Smooth muscle cell (in vitro differentiated cells): ENCODE results near the gene USP2. TPM values are rescaled to one million over a fixed set of nuclear protein-coding genes. Genes with fewer than 3 reads are reported as not detected.

ENCODE experiments used
- DNase-seq: peaks from one replicate; lab custom pipeline; 2025; ENCODE audit not compliant: unreplicated experiment; lab: John Stamatoyannopoulos, UW
- H2AFZ ChIP-seq: fragments of 200-600 bp; sonication (generic); 2 replicates; pipeline ENCODE4 v1.6.0; 2016; ENCODE audit warnings: antibody characterized with exemption, low read depth, mild to moderate bottlenecking
- H3F3A ChIP-seq: fragments of 200-600 bp; sonication (generic); 2 replicates; pipeline ENCODE4 v1.6.0; 2017; ENCODE audit warnings: antibody characterized with exemption, low read depth
- H3K27ac ChIP-seq: fragments of 200-600 bp; sonication (generic); 2 replicates; pipeline ENCODE4 v1.5.1; 2016; ENCODE audit warnings: low read depth, mild to moderate bottlenecking
- H3K27me3 ChIP-seq: fragments of 200-600 bp; sonication (generic); 2 replicates; pipeline ENCODE4 v1.6.1; 2016; ENCODE audit warnings: low read depth, mild to moderate bottlenecking
- H3K36me3 ChIP-seq: fragments of 200-600 bp; sonication (generic); 2 replicates; pipeline ENCODE4 v1.5.1; 2016; ENCODE audit warnings: low read depth
- H3K4me1 ChIP-seq: fragments of 200-600 bp; sonication (generic); 2 replicates; pipeline ENCODE4 v1.5.1; 2016; ENCODE audit warnings: low read depth
- H3K4me2 ChIP-seq: fragments of 200-600 bp; sonication (generic); 2 replicates; pipeline ENCODE4 v1.6.0; 2016; ENCODE audit warnings: mild to moderate bottlenecking
- H3K4me3 ChIP-seq: fragments of 200-600 bp; sonication (generic); 2 replicates; pipeline ENCODE4 v1.5.1; 2016; ENCODE audit warnings: mild to moderate bottlenecking
- H3K79me2 ChIP-seq: fragments of 200-600 bp; sonication (generic); 2 replicates; pipeline ENCODE4 v1.6.0; 2016; ENCODE audit warnings: low read depth, mild to moderate bottlenecking
- H3K9ac ChIP-seq: fragments of 200-600 bp; sonication (generic); 2 replicates; pipeline ENCODE4 v1.6.0; 2016; ENCODE audit warnings: low read depth
- H3K9me3 ChIP-seq: fragments of 200-600 bp; sonication (generic); replicated peaks from 2 replicates; pipeline ENCODE4 v1.5.1; 2016; ENCODE audit warnings: low read depth
- H4K20me1 ChIP-seq: fragments of 200-600 bp; sonication (generic); 2 replicates; pipeline ENCODE4 v1.6.0; 2016; ENCODE audit warnings: low read depth
- WGBS: methylation state at CpG from one replicate; pipeline ENCODE4 v1.1.7; 2016; ENCODE audit warnings: low lambda C conversion rate; 5-methylcytosine and 5-hydroxymethylcytosine counted together
- polyA plus RNA-seq: library from polyadenylated mRNA; unstranded; fragments of >200 nt; fragmentation: Nextera tagmentation; extraction: Ambion mirVana; gene quantifications from 2 replicates; pipeline ENCODE4 v1.2.1, GENCODE V29; 2016
- total RNA-seq: library from RNA; depleted of rRNA; stranded (reverse); fragments of >200 nt; gene quantifications from 2 replicates; pipeline ENCODE4 v1.2.3, GENCODE V29; 2014
- TF ChIP-seq, protein P1 (sequence below): fragments of 200-600 bp; sonication (generic); IDR thresholded peaks from 2 replicates; pipeline ENCODE4 v1.5.1; 2017; ENCODE audit warnings: borderline replicate concordance, mild to moderate bottlenecking, antibody characterized with exemption; ENCODE audit not compliant: insufficient read depth, poor library complexity, severe bottlenecking

The USP2 gene
- total and polyA plus RNA-seq, 2 experiments from 2014 or later = 0.25 to 1.4 TPM

DNA sequence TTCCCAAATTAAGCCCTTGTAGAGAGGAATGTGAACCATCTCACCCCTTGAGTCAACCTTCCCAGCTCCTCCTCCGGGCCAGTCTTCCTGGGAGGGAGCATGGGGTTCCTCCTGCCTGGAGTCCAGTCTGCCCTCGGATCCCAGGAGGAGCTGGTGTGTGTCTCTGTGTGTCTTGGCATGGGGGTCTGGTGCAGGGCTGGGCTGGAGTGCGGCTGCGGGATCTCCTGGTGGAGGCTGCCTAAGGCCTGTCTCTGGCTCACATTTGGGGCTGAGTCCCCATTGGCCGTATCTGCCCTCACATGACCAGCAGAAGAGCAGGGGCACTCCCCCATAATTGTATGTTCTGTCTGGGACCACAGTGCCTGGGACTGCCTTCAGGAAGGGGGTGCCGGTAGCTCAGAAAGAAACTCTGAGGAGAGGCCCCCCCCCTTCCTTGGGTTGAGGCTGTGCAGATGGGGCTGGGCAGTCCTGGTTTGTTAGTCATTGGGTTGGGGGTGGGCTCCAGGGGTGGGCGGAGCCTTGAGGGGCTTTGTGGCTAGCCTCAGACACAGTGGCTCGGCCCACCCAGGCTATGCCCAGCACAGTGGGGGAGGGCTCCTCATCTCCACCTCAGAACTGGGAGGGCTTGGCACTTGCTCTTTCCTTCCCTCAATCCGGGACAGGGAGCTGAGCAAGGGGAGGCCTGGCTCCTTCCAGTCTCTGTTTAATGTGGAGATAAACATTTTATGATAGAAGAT is 43.7 kb downstream of the USP2 start:
- H3K4me2 ChIP-seq = peak overlapping the region; percentile 98
- H2AFZ ChIP-seq = no peak overlapping the region
- no peaks in the 10 kb centered on the region for H3K9me3 ChIP-seq
- no peaks in the 10 kb centered on the region for H4K20me1 ChIP-seq
- peak overlapping the region; percentile 66 for H3K4me3 ChIP-seq
- H3K27me3 ChIP-seq = peaks cover 26% of the 10 kb centered on the region
- DNase-seq = peak; percentile 63
- H3K27ac ChIP-seq = peak overlapping the region; percentile 71
- peaks cover 50% of the 10 kb centered on the region for H3K4me1 ChIP-seq
- peaks cover 13% of the 10 kb centered on the region for H3F3A ChIP-seq
- H3K9ac ChIP-seq = no peak overlapping the region
- H3K79me2 ChIP-seq = peaks cover 14% of the 10 kb centered on the region
- no peaks in the 10 kb centered on the region for H3K36me3 ChIP-seq
- 6% methylated on average over 8 of the region's 9 CpGs for WGBS
- TF ChIP-seq, protein P1, sequence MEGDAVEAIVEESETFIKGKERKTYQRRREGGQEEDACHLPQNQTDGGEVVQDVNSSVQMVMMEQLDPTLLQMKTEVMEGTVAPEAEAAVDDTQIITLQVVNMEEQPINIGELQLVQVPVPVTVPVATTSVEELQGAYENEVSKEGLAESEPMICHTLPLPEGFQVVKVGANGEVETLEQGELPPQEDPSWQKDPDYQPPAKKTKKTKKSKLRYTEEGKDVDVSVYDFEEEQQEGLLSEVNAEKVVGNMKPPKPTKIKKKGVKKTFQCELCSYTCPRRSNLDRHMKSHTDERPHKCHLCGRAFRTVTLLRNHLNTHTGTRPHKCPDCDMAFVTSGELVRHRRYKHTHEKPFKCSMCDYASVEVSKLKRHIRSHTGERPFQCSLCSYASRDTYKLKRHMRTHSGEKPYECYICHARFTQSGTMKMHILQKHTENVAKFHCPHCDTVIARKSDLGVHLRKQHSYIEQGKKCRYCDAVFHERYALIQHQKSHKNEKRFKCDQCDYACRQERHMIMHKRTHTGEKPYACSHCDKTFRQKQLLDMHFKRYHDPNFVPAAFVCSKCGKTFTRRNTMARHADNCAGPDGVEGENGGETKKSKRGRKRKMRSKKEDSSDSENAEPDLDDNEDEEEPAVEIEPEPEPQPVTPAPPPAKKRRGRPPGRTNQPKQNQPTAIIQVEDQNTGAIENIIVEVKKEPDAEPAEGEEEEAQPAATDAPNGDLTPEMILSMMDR = no peak

DNA sequence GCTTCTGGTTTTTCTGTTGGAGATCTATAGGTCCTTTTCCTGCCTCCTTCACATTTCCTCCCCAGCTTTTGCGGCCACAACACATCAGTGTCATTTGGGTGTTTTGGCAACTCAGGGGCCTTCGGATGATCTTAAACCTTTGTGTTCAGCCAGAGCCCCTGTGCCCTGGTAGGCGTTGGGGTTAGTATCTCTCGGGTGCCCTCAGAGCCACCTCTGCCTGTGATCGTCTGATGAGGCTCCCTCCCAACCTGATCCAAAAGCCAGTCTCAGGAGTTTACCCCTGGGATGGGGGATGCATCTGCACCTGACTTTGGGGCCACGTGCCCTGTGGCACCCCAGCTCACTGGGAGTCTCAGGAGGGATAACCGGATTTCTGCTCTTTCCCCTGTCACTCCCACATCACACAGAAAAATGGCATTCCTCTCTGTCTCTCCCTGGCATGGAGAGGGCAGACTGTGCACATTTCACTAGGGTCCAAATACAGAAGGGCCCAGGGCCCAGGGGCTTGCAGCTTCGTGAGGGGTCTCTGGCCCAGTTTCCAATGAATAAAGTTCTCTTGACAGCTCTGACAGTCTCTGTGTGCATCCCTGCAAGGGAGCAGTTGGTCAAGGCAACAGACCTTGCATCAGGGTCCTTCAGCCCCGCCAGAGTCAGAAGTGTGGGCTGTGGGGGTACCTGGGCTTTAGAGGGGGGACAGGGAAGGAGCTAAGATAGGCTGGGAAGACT is 44.6 kb downstream of the USP2 start:
- peaks cover 19% of the 10 kb centered on the region for H3K27me3 ChIP-seq
- peaks cover 52% of the 10 kb centered on the region for H3K4me1 ChIP-seq
- DNase-seq = no peak
- H3K4me2 ChIP-seq = peak overlapping the region; percentile 98
- H2AFZ ChIP-seq = no peak overlapping the region
- peaks cover 14% of the 10 kb centered on the region for H3K79me2 ChIP-seq
- WGBS = 95% methylated on average over 9 of the region's 9 CpGs
- H3K36me3 ChIP-seq = no peaks in the 10 kb centered on the region
- H3K9ac ChIP-seq = no peak overlapping the region
- H4K20me1 ChIP-seq = no peaks in the 10 kb centered on the region
- H3K27ac ChIP-seq = peak overlapping the region; percentile 71
- TF ChIP-seq, protein P1 = no peak
- H3K4me3 ChIP-seq = no peak overlapping the region
- H3F3A ChIP-seq = peaks cover 13% of the 10 kb centered on the region
- no peaks in the 10 kb centered on the region for H3K9me3 ChIP-seq

DNA sequence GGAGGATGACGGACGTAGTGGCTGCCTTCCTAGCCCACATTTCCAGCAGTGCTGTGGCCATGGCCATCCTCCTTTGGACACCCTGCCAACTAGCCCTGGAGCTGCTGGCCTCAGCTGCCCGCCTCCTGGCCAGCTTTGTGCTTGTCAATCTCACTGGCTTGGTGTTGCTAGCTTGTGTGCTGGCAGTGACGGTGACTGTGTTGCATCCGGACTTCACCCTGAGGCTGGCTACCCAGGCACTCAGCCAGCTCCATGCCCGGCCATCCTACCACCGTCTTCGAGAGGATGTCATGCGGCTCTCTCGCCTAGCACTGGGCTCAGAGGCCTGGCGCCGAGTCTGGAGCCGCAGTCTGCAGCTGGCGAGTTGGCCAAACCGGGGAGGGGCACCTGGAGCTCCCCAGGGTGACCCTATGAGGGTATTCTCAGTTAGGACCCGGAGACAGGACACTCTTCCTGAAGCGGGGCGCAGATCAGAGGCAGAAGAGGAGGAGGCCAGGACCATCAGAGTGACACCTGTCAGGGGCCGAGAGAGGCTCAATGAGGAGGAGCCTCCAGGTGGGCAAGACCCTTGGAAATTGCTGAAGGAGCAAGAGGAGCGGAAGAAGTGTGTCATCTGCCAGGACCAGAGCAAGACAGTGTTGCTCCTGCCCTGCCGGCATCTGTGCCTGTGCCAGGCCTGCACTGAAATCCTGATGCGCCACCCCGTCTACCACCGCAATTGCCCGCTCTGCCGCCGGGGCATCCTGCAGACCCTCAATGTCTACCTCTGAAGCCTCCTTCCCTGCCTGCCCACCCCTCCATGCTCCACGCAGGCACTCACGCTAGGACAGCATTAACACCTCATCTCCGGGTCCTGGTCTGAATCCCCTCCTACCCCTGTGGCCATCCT is 45.6 kb downstream of the USP2 start:
- H3F3A ChIP-seq = peaks cover 13% of the 10 kb centered on the region
- WGBS = 93% methylated on average over 30 of the region's 30 CpGs
- H3K27ac ChIP-seq = no peak overlapping the region
- H3K4me1 ChIP-seq = peaks cover 52% of the 10 kb centered on the region
- H3K4me2 ChIP-seq = peak overlapping the region; percentile 83
- peaks cover 9% of the 10 kb centered on the region for H3K27me3 ChIP-seq
- no peaks in the 10 kb centered on the region for H3K36me3 ChIP-seq
- peaks cover 14% of the 10 kb centered on the region for H3K79me2 ChIP-seq
- no peaks in the 10 kb centered on the region for H3K9me3 ChIP-seq
- TF ChIP-seq, protein P1 = no peak
- H2AFZ ChIP-seq = no peak overlapping the region
- no peak for DNase-seq
- H4K20me1 ChIP-seq = no peaks in the 10 kb centered on the region
- no peak overlapping the region for H3K9ac ChIP-seq
- H3K4me3 ChIP-seq = no peak overlapping the region
